ENCODE data around the gene ZNF91. TPM values are rescaled to one million over a fixed set of nuclear protein-coding genes. Genes with fewer than 3 reads are reported as not detected.
"Not testable (repeated sequence)": the region's sequence is repeated elsewhere in the genome, so short reads cannot be mapped to it uniquely, and the experiment has no call there.

ZNF91 gene
- total RNA-seq, 3 donors from 2014 or later: 106 to 201 (median 149) TPM

DNA sequence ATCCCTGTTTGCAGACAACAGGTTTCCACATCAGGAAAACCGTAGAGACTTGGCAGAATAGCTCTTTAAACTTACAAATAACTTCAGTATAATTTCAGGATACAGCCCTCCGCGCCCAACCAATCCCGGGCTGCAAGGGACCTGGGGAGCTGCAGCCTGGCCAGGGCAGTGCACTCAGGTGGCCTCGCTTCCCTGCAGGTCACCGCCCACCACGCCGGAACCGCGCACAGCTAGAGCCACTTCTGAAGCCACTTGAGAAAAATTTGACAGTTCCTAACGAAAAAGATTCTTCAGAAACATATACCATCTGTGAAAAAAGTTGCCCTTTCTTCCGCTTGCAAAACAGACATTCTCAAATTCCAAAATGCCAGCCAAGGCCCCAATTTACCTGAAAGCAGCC, 11.1 kb downstream of the ZNF91 start:
- H3K27ac ChIP-seq: no peak overlapping the region
- intact Hi-C loops (cut with DNase I; ENCODE audit: low total_unique reads): no loop called here
- H3K4me3 ChIP-seq: no peak overlapping the region
- TF ChIP-seq, protein P1, sequence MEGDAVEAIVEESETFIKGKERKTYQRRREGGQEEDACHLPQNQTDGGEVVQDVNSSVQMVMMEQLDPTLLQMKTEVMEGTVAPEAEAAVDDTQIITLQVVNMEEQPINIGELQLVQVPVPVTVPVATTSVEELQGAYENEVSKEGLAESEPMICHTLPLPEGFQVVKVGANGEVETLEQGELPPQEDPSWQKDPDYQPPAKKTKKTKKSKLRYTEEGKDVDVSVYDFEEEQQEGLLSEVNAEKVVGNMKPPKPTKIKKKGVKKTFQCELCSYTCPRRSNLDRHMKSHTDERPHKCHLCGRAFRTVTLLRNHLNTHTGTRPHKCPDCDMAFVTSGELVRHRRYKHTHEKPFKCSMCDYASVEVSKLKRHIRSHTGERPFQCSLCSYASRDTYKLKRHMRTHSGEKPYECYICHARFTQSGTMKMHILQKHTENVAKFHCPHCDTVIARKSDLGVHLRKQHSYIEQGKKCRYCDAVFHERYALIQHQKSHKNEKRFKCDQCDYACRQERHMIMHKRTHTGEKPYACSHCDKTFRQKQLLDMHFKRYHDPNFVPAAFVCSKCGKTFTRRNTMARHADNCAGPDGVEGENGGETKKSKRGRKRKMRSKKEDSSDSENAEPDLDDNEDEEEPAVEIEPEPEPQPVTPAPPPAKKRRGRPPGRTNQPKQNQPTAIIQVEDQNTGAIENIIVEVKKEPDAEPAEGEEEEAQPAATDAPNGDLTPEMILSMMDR (IDR thresholded peaks at IDR 0.05): no peak
- TF ChIP-seq POLR2A (IDR thresholded peaks at IDR 0.05) (no peak), POLR2AphosphoS5 (IDR thresholded peaks at IDR 0.05) (no peak)
- peaks cover 6% of the 10 kb centered on the region for H3K36me3 ChIP-seq
- DNase-seq (ENCODE audit: low spot score in 2 of 2): no peak
- H3K4me1 ChIP-seq: no peaks in the 10 kb centered on the region
- H3K27me3 ChIP-seq: no peaks in the 10 kb centered on the region
- H3K9me3 ChIP-seq: peaks cover 40 to 66% of the 10 kb centered on the region in 2 donors

GRCh38 chr19:23382955-23383354, 12.3 kb downstream of the ZNF91 start:
- no peaks in the 10 kb centered on the region for H3K27me3 ChIP-seq
- H3K4me1 ChIP-seq: no peaks in the 10 kb centered on the region
- peaks cover 6% of the 10 kb centered on the region for H3K36me3 ChIP-seq
- no peak for DNase-seq (ENCODE audit: low spot score in 2 of 2)
- no peak overlapping the region for H3K27ac ChIP-seq
- TF ChIP-seq, protein P1 (IDR thresholded peaks at IDR 0.05): no peak
- no peak for TF ChIP-seq POLR2AphosphoS5 (IDR thresholded peaks at IDR 0.05)
- no peak for TF ChIP-seq POLR2A (IDR thresholded peaks at IDR 0.05)
- intact Hi-C loops (cut with DNase I; ENCODE audit: low total_unique reads): no loop called here
- H3K9me3 ChIP-seq: peaks cover 40 to 68% of the 10 kb centered on the region in 2 donors
- H3K4me3 ChIP-seq: no peak overlapping the region

- intact Hi-C loops (cut with DNase I; ENCODE audit: low total_unique reads): no loop called here
- TF ChIP-seq POLR2AphosphoS5 (IDR thresholded peaks at IDR 0.05): no peak
- TF ChIP-seq, protein P1 (IDR thresholded peaks at IDR 0.05): no peak
- H3K36me3 ChIP-seq: peaks cover 6% of the 10 kb centered on the region
- no peak overlapping the region for H3K4me3 ChIP-seq
- no peaks in the 10 kb centered on the region for H3K4me1 ChIP-seq
- peaks cover 47 to 77% of the 10 kb centered on the region in 2 donors for H3K9me3 ChIP-seq
- no peaks in the 10 kb centered on the region for H3K27me3 ChIP-seq
- H3K27ac ChIP-seq: no peak overlapping the region
- no peak for DNase-seq (ENCODE audit: low spot score in 2 of 2)
These were observed 14.2 kb downstream of the ZNF91 start for GRCh38 chr19:23381114-23381513.

- DNase-seq (ENCODE audit: low spot score in 2 of 2); intact Hi-C loops (cut with DNase I; ENCODE audit: low total_unique reads); H3K36me3 ChIP-seq; H3K27ac ChIP-seq; H3K27me3 ChIP-seq; H3K4me3 ChIP-seq; H3K4me1 ChIP-seq: not testable (repeated sequence)
- peaks cover 39 to 77% of the 10 kb centered on the region in 2 donors for H3K9me3 ChIP-seq
These were observed 15.6 kb downstream of the ZNF91 start for GRCh38 chr19:23379671-23380070.

DNA sequence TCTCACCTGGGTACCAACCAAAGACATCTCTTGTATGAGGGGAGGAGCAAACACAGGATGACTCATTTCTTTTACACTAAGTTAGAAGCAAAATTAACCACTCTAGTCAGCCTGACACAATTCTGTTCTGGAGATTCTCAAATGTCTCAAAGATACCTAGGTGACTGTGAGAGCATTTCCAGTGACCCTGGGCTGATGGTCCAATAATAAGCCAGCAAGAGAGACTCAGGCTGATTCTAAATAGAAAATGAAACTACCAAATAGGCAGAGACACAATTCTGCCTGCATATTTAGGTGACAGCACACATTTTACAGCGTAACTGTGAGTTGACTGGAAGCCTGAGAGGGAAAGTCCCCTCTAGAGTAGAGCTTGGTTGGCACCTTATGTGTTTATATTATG, 16.3 kb downstream of the ZNF91 start:
- no peak for TF ChIP-seq POLR2AphosphoS5 (IDR thresholded peaks at IDR 0.05)
- TF ChIP-seq POLR2A (IDR thresholded peaks at IDR 0.05): no peak
- TF ChIP-seq, protein P1 (IDR thresholded peaks at IDR 0.05): no peak
- Histone ChIP-seq H3K36me3 (peaks cover 6% of the 10 kb centered on the region), H3K4me3 (no peak overlapping the region), H3K9me3 (peaks cover 31 to 70% of the 10 kb centered on the region in 2 donors), H3K27ac (no peak overlapping the region), H3K27me3 (no peaks in the 10 kb centered on the region), H3K4me1 (no peaks in the 10 kb centered on the region)
- intact Hi-C loops (cut with DNase I; ENCODE audit: low total_unique reads): no loop called here
- DNase-seq (ENCODE audit: low spot score in 2 of 2): no peak

DNA sequence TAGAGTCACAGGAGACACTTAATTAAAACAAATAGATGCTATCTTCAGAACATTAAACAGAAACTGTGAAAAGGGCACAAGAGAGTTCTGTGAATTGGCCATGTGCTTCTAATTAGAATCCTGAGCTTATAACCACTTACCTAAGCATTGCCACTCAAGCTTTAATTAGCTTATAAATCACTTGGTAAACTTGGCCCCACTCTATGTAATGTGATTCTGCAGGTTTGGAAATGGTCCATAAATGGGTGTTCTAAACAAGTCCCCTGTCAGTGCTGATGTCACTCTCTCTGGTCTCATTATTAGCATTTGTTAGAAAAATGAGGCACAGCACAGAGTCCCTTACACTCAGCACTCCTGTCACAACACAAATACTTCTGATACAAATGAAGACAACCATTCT, 18.0 kb downstream of the ZNF91 start:
- H3K4me1 ChIP-seq: no peaks in the 10 kb centered on the region
- H3K4me3 ChIP-seq: no peak overlapping the region
- peaks cover 30 to 66% of the 10 kb centered on the region in 2 donors for H3K9me3 ChIP-seq
- intact Hi-C loops (cut with DNase I; ENCODE audit: low total_unique reads): no loop called here
- no peak for TF ChIP-seq POLR2A (IDR thresholded peaks at IDR 0.05)
- TF ChIP-seq, protein P1 (IDR thresholded peaks at IDR 0.05): no peak
- TF ChIP-seq POLR2AphosphoS5 (IDR thresholded peaks at IDR 0.05): no peak
- H3K36me3 ChIP-seq: peaks cover under 1% of the 10 kb centered on the region
- H3K27me3 ChIP-seq: no peaks in the 10 kb centered on the region
- no peak overlapping the region for H3K27ac ChIP-seq
- no peak for DNase-seq (ENCODE audit: low spot score in 2 of 2)

All from breast epithelium (tissue), 4 donors.